ENCODE results near the gene SENP2.
"Not testable (repeated sequence)": the region's sequence is repeated elsewhere in the genome, so short reads cannot be mapped to it uniquely, and the experiment has no call there.

SENP2 gene

GRCh38 chr3:185649414-185649813, 63.3 kb downstream of the SENP2 start:
- DNase-seq = no peak

- no peak for DNase-seq
Measured at GRCh38 chr3:185651971-185652370, 65.9 kb downstream of the SENP2 start.

- DNase-seq = no peak
Measured at GRCh38 chr3:185653949-185654757, 68.1 kb downstream of the SENP2 start.

- DNase-seq = no peak
Measured at GRCh38 chr3:185654758-185655145, 68.7 kb downstream of the SENP2 start.

GRCh38 chr3:185655426-185656320, 69.6 kb downstream of the SENP2 start:
- no peak for DNase-seq

GRCh38 chr3:185656321-185656840, 70.3 kb downstream of the SENP2 start:
- DNase-seq = no peak

GRCh38 chr3:185657211-185657610, 71.1 kb downstream of the SENP2 start:
- DNase-seq = no peak

- no peak for DNase-seq
Measured at GRCh38 chr3:185657691-185658503, 71.8 kb downstream of the SENP2 start.

GRCh38 chr3:185658504-185658912, 72.4 kb downstream of the SENP2 start:
- DNase-seq = no peak

- no peak for DNase-seq
Measured at GRCh38 chr3:185658943-185659342, 72.8 kb downstream of the SENP2 start.

GRCh38 chr3:185659942-185660921, 74.1 kb downstream of the SENP2 start:
- peak; percentile 68 for DNase-seq

- not testable (repeated sequence) for DNase-seq
Measured at GRCh38 chr3:185661296-185661695, 75.2 kb downstream of the SENP2 start.

GRCh38 chr3:185661772-185662171, 75.7 kb downstream of the SENP2 start:
- no peak for DNase-seq

- DNase-seq = no peak
Measured at GRCh38 chr3:185663929-185664328, 77.8 kb downstream of the SENP2 start.

GRCh38 chr3:185667574-185667973, 81.5 kb downstream of the SENP2 start:
- no peak for DNase-seq

GRCh38 chr3:185677146-185677829, 91.2 kb downstream of the SENP2 start:
- DNase-seq = no peak

GRCh38 chr3:185678027-185678426, 91.9 kb downstream of the SENP2 start:
- no peak for DNase-seq

GRCh38 chr3:185680231-185680630, 94.1 kb downstream of the SENP2 start:
- no peak for DNase-seq
